Spleen (tissue), 11 donors: ENCODE data around the gene ATXN1. TPM values are rescaled to one million over a fixed set of nuclear protein-coding genes. Genes with fewer than 3 reads are reported as not detected.

Experiments used
- DNase-seq: peaks from one replicate; pipeline ENCODE4 v3.0.0-alpha.2; 2020
- H3K27ac ChIP-seq, 8 donors: fragments of 200-600 bp; sonication (generic) in 7 of 8; 1 replicate in 4 of 8; 2 replicates in 4 of 8; pipeline versions ENCODE4 v1.5.0 to v1.8.0; 2016 to 2021; ENCODE audit warnings: inconsistent platforms in 4 of 8, mild to moderate bottlenecking in 4 of 8, moderate library complexity in 1 of 8
- H3K27me3 ChIP-seq, 7 donors: fragments of 200-600 bp; sonication (generic) in 6 of 7; replicated peaks in 1 of 7; 1 replicate in 4 of 7; 2 replicates in 3 of 7; pipeline versions ENCODE4 v1.5.0 to v1.8.0; 2016 to 2021; ENCODE audit warnings: inconsistent platforms in 3 of 7, mild to moderate bottlenecking in 1 of 7
- H3K36me3 ChIP-seq, 6 donors: fragments of 200-600 bp; sonication (generic) in 5 of 6; 1 replicate in 4 of 6; 2 replicates in 2 of 6; pipeline versions ENCODE4 v1.5.0 to v1.8.0; 2016 to 2021; ENCODE audit warnings: inconsistent platforms in 2 of 6
- H3K4me1 ChIP-seq, 6 donors: fragments of 200-600 bp; sonication (generic) in 5 of 6; 1 replicate in 3 of 6; 2 replicates in 3 of 6; pipeline versions ENCODE4 v1.5.0 to v1.8.0; 2016 to 2021; ENCODE audit warnings: inconsistent platforms in 3 of 6
- H3K4me3 ChIP-seq, 8 donors: fragments of 200-600 bp; sonication (generic) in 7 of 8; 1 replicate in 4 of 8; 2 replicates in 4 of 8; pipeline versions ENCODE4 v1.5.0 to v1.8.0; 2016 to 2021; ENCODE audit warnings: inconsistent platforms in 4 of 8, mild to moderate bottlenecking in 4 of 8, moderate library complexity in 2 of 8
- H3K9me3 ChIP-seq, 8 donors: fragments of 200-600 bp; sonication (generic) in 7 of 8; 1 replicate in 4 of 8; 2 replicates in 4 of 8; pipeline versions ENCODE4 v1.5.0 to v1.8.0; 2016 to 2021; ENCODE audit warnings: inconsistent platforms in 4 of 8
- POLR2A ChIP-seq, 3 donors: fragments of 450-650 bp; IDR thresholded peaks; one replicate each; pipeline ENCODE4 v1.5.1; 2017; ENCODE audit warnings: antibody characterized with exemption in 3 of 3, mild to moderate bottlenecking in 1 of 3
- POLR2AphosphoS5 ChIP-seq, 3 donors: sonication (generic); formaldehyde crosslinking; IDR thresholded peaks; one replicate each; pipeline ENCODE4 v1.5.1; 2017; ENCODE audit warnings: antibody characterized with exemption in 3 of 3
- WGBS, 5 donors: extraction: QIAGEN DNeasy Blood & Tissue Kit in 3 of 5; methylation state at CpG; one replicate each; pipeline versions ENCODE4 v1.1.5 to v1.1.7; 2013 to 2018; 5-methylcytosine and 5-hydroxymethylcytosine counted together
- intact Hi-C: fragments of 100-400 bp; cut with DNase I; formaldehyde crosslinking; loops from one replicate; pipeline ENCODE4 v1.15.0; 2023; ENCODE audit warnings: low total_unique reads
- polyA plus RNA-seq, 3 donors: library from polyadenylated mRNA; stranded (reverse); fragments of 200-250 nt; gene quantifications; one replicate each; pipeline ENCODE4 v1.2.1, GENCODE V29; 2013
- total RNA-seq, 7 donors: library from RNA; depleted of rRNA in 3 of 7; stranded (reverse); fragments of >200 nt in 3 of 7; fragmentation: NEBNext Ultra II Directional in 4 of 7; extraction: Animal tissue kit (Norgen Biotek cat#: 25700) in 4 of 7; gene quantifications; one replicate each; pipeline versions ENCODE4 v1.1.0 to v1.2.1, GENCODE V29; 2016 to 2021
- TF ChIP-seq, protein P1 (sequence below), 11 experiments: fragments of 200-600 bp in 7 of 11; fragments of 450-650 bp in 4 of 11; sonication (generic) in 4 of 11; IDR thresholded peaks in 8 of 11; conservative IDR thresholded peaks in 3 of 11; 1 replicate in 7 of 11; 2 replicates in 4 of 11; pipeline versions ENCODE4 v1.4.0 to v1.8.0; 2016 to 2021; ENCODE audit warnings: antibody characterized with exemption in 11 of 11, inconsistent platforms in 4 of 11, mild to moderate bottlenecking in 1 of 11
- donor health status: healthy with polysubstance abuse.
- donor health status: DM: no; HTN: no; CAD: no; lungs with moderate emphysema.
- donor health status: DM: no; HTN: no; CAD: no.
- donor health status: Bipolar disorder and iron deficiency.
- donor health status: healthy.
- donor health status: DM: no; HTN: no; CAD: no.
- donor health status: DM: yes; HTN: yes; CAD: no.

ATXN1 gene
- total and polyA plus RNA-seq, 10 donors: 3.5 to 123 (median 73.9) TPM

DNA sequence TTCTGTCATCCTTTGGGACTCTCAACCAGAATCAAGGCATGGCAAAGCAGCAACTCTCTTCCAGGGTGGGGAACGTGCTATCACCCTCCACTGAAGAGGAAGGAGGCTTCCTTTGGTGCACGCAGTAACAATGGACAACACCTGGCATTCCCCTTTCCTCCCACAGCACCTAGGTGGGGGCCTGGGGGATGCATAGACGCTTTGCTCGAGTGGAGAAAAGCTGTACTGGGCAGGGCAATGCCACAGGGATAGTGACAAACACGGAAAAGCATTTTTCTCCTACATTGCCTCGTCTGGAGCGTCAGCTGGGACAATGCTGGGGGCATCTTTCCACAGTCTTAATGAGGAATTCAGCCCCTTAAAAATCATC lies 439.9 kb downstream of the ATXN1 start:
- TF ChIP-seq POLR2AphosphoS5 (IDR thresholded peaks at IDR 0.05) (no peak), POLR2A (IDR thresholded peaks at IDR 0.05) (no peak)
- TF ChIP-seq, protein P1, sequence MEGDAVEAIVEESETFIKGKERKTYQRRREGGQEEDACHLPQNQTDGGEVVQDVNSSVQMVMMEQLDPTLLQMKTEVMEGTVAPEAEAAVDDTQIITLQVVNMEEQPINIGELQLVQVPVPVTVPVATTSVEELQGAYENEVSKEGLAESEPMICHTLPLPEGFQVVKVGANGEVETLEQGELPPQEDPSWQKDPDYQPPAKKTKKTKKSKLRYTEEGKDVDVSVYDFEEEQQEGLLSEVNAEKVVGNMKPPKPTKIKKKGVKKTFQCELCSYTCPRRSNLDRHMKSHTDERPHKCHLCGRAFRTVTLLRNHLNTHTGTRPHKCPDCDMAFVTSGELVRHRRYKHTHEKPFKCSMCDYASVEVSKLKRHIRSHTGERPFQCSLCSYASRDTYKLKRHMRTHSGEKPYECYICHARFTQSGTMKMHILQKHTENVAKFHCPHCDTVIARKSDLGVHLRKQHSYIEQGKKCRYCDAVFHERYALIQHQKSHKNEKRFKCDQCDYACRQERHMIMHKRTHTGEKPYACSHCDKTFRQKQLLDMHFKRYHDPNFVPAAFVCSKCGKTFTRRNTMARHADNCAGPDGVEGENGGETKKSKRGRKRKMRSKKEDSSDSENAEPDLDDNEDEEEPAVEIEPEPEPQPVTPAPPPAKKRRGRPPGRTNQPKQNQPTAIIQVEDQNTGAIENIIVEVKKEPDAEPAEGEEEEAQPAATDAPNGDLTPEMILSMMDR (IDR thresholded peaks at IDR 0.05 in 8 of 11, conservative IDR thresholded peaks at IDR 0.05 in 3 of 11): no peak
- no peak for DNase-seq
- Histone ChIP-seq H3K4me3 (no peak overlapping the region), H3K4me1 (peaks cover 0 to 76% (median 57%) of the 10 kb centered on the region in 6 donors), H3K27me3 (no peaks in the 10 kb centered on the region), H3K9me3 (no peaks in the 10 kb centered on the region), H3K36me3 (peaks cover 0 to 29% (median 4%) of the 10 kb centered on the region in 6 donors), H3K27ac (peak overlapping the region in 3 of 8 donors; percentile 74 to 87 (median 81))
- intact Hi-C loops: no loop called here
- WGBS, 5 donors: 90 to 99% (median 93%) methylated on average over 6 to 7 of the region's 7 CpGs

DNA sequence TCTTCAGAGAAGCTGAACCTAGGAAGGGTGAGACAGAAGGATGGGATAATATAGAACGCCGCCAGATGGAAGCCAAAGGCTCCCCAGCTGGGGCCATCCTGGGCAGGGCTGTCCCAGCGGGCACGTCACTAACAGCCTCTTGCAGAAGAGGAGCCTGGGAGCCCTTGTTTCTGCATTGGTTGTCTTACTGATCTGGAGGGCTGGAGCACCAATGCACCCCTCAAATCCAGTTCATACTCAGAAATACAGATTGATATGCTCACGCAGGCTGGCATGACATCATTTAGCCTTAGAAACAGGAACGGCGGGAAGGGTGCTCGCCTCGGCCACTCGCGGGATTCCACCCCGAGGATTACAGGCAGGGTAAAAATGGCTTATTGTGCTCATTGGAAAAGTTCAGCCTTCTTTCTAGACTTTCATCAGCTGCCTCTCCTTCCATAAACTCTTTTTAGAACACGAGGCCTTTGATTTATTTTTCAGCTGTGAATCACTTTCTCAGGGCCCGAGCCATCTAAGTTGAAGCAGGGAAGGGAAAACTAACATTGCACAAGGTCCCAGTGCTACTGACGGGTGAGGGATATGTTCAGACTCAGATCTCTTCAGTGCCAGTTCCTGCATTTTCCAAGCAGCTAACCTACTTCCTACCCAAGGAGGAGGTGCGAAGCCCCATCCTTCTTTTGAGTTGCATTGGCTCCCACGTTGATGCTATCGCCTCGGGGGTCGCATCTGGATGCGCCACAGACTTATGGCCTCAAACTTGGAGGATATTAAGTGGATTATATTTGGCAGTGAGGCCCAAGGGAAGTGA lies 440.5 kb downstream of the ATXN1 start:
- H3K9me3 ChIP-seq: no peaks in the 10 kb centered on the region
- H3K4me1 ChIP-seq: peaks cover 0 to 79% (median 59%) of the 10 kb centered on the region in 6 donors
- H3K27me3 ChIP-seq: no peaks in the 10 kb centered on the region
- no peak for DNase-seq
- WGBS, 5 donors: 78 to 91% (median 84%) methylated on average over 21 of the region's 21 CpGs
- intact Hi-C loops: no loop called here
- peak overlapping the region; percentile 58 to 87 (median 75) for H3K27ac ChIP-seq
- TF ChIP-seq, protein P1 (IDR thresholded peaks at IDR 0.05 in 8 of 11, conservative IDR thresholded peaks at IDR 0.05 in 3 of 11): no peak
- no peak for TF ChIP-seq POLR2A (IDR thresholded peaks at IDR 0.05)
- TF ChIP-seq POLR2AphosphoS5 (IDR thresholded peaks at IDR 0.05): no peak
- peak overlapping the region in 2 of 8 donors; percentile 17 to 53 for H3K4me3 ChIP-seq
- H3K36me3 ChIP-seq: peaks cover 0 to 23% (median 0%) of the 10 kb centered on the region in 6 donors

DNA sequence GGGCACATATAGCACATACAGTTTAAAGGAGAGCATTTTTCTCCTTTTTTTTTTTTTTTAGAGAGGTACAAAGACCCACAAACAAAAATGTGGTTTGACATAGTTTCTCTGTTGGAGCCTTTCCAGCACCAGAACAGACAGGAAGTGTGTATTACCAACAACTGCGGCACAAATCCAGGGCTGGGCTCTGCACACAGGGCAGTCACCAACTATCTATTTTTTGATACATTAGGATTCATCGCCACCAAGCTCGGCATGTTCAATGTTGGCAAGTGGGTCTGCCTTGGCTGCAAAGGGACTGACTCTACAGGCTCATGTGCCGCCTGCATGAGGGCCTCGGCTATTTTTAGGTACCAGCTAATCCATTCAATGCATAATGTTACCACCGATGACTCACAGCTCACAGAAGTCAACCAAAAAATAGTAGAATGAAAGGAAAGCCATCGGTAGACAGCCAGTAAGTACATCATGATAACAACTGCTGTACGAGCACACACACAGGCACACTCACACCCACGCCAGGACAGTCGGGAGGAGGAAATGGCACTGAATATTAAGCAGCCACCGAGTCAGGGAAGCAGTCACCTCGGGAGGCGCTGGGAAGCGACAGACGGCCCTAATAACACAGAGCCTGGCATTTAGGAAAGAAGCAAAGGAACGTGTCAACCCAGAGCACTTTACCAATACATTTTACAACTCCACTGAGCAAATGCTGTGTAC lies 441.3 kb downstream of the ATXN1 start:
- peak overlapping the region in 3 of 8 donors; percentile 2 to 53 (median 17) for H3K4me3 ChIP-seq
- peak; percentile 74 for DNase-seq
- peaks cover 0 to 79% (median 59%) of the 10 kb centered on the region in 6 donors for H3K4me1 ChIP-seq
- no peaks in the 10 kb centered on the region for H3K9me3 ChIP-seq
- H3K27ac ChIP-seq: peak overlapping the region; percentile 58 to 87 (median 75)
- TF ChIP-seq POLR2A (IDR thresholded peaks at IDR 0.05): no peak
- TF ChIP-seq, protein P1 (IDR thresholded peaks at IDR 0.05 in 8 of 11, conservative IDR thresholded peaks at IDR 0.05 in 3 of 11): no peak
- TF ChIP-seq POLR2AphosphoS5 (IDR thresholded peaks at IDR 0.05): peak in 2 of 3 donors; percentile 28 to 66
- peaks cover 0 to 16% (median 0%) of the 10 kb centered on the region in 6 donors for H3K36me3 ChIP-seq
- intact Hi-C loops: no loop called here
- 5 to 11% (median 7%) methylated on average over 16 of the region's 16 CpGs for WGBS, 5 donors
- no peaks in the 10 kb centered on the region for H3K27me3 ChIP-seq
